ENCODE measurements around the gene DPEP1.

DPEP1 gene

GRCh38 chr16:89600427-89600826 lies 13.0 kb upstream of the DPEP1 start:
- no peak for DNase-seq

- no peak for DNase-seq
These were observed 12.5 kb upstream of the DPEP1 start for GRCh38 chr16:89600956-89601355.

GRCh38 chr16:89601906-89602272 lies 11.6 kb upstream of the DPEP1 start:
- DNase-seq, result no peak

- DNase-seq, result no peak
These were observed 11.0 kb upstream of the DPEP1 start for GRCh38 chr16:89602273-89602951.

GRCh38 chr16:89602952-89603590 lies 10.4 kb upstream of the DPEP1 start:
- no peak for DNase-seq

GRCh38 chr16:89604764-89605163 lies 8.7 kb upstream of the DPEP1 start:
- DNase-seq, result no peak

GRCh38 chr16:89605186-89605970 lies 8.1 kb upstream of the DPEP1 start:
- no peak for DNase-seq

- peak; percentile 77 for DNase-seq
These were observed 7.4 kb upstream of the DPEP1 start for GRCh38 chr16:89606006-89606405.

GRCh38 chr16:89607453-89607852 lies 6.0 kb upstream of the DPEP1 start:
- no peak for DNase-seq

GRCh38 chr16:89607937-89608740 lies 5.3 kb upstream of the DPEP1 start:
- DNase-seq, result no peak

- DNase-seq, result no peak
These were observed 3.4 kb upstream of the DPEP1 start for GRCh38 chr16:89610108-89610453.

- DNase-seq, result no peak
These were observed 851 bp upstream of the DPEP1 start for GRCh38 chr16:89612415-89613166.

GRCh38 chr16:89613954-89614459 lies 565 bp downstream of the DPEP1 start:
- no peak for DNase-seq

GRCh38 chr16:89615176-89615575 lies 1.7 kb downstream of the DPEP1 start:
- no peak for DNase-seq

GRCh38 chr16:89615596-89616090 lies 2.2 kb downstream of the DPEP1 start:
- DNase-seq, result no peak

GRCh38 chr16:89616623-89617022 lies 3.2 kb downstream of the DPEP1 start:
- DNase-seq, result no peak

GRCh38 chr16:89617036-89617435 lies 3.6 kb downstream of the DPEP1 start:
- no peak for DNase-seq

GRCh38 chr16:89618109-89618998 lies 4.9 kb downstream of the DPEP1 start:
- DNase-seq, result no peak

GRCh38 chr16:89619840-89620239 lies 6.4 kb downstream of the DPEP1 start:
- no peak for DNase-seq

- no peak for DNase-seq
These were observed 7.0 kb downstream of the DPEP1 start for GRCh38 chr16:89620406-89620841.

GRCh38 chr16:89621136-89621697 lies 7.8 kb downstream of the DPEP1 start:
- DNase-seq, result no peak
